Body of pancreas (tissue), 4 donors: ENCODE data around the gene NEDD4L.

Experiments
- POLR2A ChIP-seq, 3 donors: fragments of 450-650 bp; IDR thresholded peaks; one replicate each; pipeline ENCODE4 v1.6.1; 2016; ENCODE audit warnings: antibody characterized with exemption in 3 of 3, mild to moderate bottlenecking in 2 of 3
- TF ChIP-seq, protein P1 (sequence below), 7 experiments: fragments of 450-650 bp in 4 of 7; fragments of 200-600 bp in 3 of 7; sonication (generic) in 3 of 7; IDR thresholded peaks; one replicate each; pipeline ENCODE4 v1.5.1; 2016 to 2019; ENCODE audit warnings: antibody characterized with exemption in 7 of 7

DNA sequence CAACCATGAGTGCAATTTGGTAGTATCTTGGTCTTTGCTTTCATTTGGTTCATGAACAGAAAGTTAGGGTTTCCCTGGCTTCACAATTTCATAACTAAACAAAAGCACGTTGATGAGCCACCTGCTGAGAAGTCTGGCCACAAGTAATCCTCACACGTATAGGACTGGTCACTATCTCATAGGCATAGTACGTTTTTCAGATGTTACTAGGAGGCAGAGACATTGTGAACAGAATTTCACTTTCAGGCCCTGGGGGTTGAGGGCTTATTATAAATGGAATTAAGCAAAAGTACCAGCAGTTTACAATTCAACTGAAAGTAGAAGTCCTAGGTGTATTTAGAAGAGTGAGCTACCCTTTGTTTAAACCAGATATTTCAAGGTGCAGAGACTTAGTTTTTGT lies 307.8 kb downstream of the NEDD4L start:
- TF ChIP-seq POLR2A (IDR thresholded peaks at IDR 0.05), result no peak
- TF ChIP-seq, protein P1, sequence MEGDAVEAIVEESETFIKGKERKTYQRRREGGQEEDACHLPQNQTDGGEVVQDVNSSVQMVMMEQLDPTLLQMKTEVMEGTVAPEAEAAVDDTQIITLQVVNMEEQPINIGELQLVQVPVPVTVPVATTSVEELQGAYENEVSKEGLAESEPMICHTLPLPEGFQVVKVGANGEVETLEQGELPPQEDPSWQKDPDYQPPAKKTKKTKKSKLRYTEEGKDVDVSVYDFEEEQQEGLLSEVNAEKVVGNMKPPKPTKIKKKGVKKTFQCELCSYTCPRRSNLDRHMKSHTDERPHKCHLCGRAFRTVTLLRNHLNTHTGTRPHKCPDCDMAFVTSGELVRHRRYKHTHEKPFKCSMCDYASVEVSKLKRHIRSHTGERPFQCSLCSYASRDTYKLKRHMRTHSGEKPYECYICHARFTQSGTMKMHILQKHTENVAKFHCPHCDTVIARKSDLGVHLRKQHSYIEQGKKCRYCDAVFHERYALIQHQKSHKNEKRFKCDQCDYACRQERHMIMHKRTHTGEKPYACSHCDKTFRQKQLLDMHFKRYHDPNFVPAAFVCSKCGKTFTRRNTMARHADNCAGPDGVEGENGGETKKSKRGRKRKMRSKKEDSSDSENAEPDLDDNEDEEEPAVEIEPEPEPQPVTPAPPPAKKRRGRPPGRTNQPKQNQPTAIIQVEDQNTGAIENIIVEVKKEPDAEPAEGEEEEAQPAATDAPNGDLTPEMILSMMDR (IDR thresholded peaks at IDR 0.05), result no peak
